ENCODE measurements around the gene LIF.
A peak's percentile ranks its signal among the peaks of the same experiment; 100 is the strongest.
"Not testable (repeated sequence)": the region's sequence is repeated elsewhere in the genome, so short reads cannot be mapped to it uniquely, and the experiment has no call there.

Gene LIF

GRCh38 chr22:30205281-30206115 lies 41.1 kb downstream of the LIF start:
- DNase-seq, result no peak

GRCh38 chr22:30204742-30205111 lies 41.8 kb downstream of the LIF start:
- no peak for DNase-seq

DNA sequence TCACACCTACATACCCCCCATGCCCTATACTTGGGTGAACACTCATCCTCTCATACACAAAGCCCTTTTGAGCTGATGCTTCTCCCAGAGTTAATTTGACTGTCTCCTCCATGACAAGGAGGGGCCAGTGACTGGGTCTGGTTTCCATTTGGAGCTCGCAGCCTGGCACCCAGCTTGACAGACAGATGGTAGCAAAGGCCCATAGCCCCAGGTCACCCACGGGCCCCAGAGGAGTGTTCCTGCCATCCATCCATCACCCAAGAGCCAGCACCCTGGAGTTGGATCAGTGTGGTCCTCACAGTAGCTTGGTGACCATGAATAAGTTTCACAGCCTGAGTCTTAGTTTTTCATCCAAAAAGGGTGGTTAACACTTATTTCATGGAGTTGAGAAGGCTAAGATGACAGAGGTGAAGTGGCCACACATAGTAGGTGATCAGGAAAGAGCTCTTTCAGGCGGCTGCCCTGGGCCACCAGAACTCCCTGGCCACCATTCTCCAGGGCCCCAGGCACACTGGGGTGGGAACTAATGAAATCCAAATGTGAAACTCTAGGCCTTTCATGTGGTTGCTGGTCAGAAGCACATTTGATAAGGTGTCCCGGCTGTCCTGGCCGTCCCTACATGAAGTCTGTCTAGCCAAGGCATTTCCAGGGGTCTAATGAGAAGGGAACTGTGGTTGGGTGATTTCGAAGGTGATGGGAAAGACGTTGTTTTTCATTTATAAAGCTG lies 42.4 kb downstream of the LIF start:
- no peak for DNase-seq

DNA sequence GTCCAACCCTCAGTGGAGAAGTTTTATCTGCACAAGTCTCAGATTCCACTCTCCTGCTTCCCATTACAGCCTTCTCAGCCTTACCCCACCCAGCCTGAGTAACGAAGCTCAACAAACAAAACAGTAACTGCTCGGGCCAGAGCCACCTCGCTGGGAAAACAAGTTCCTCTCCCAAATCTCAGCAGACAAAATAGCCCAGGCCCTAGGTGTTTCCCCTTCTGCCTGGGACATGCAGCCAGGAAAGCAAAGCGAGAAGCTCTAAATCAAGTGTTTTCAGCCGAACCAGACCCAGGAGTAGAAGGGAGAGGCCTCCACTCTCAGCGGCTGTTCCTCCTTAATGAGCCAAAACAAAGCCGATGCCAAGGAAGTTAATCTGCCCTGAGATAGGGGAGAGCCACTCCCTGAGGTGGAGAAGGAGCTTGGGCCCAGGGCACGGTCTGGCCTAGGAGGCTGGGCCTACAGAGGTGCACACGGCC lies 44.0 kb downstream of the LIF start:
- DNase-seq, result no peak

DNA sequence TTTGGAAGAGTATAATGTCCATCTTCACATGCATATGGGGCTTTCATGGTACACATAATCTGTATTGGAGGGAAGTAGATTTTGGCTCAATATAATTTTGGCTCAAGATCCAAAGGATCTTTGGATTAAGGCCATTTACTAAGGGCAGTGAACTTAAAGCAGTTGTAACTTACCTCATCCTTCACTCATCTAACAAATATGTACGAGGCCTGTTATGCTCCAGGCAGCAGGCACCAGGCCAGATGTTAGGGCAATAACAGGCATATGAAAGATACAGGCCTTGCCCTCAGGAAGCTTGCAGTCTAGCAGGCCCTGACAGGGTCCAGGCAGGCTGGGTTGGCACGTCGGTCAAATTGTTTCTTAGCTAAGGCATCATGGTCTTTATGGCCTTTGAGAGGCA lies 44.6 kb downstream of the LIF start:
- DNase-seq, result no peak

DNA sequence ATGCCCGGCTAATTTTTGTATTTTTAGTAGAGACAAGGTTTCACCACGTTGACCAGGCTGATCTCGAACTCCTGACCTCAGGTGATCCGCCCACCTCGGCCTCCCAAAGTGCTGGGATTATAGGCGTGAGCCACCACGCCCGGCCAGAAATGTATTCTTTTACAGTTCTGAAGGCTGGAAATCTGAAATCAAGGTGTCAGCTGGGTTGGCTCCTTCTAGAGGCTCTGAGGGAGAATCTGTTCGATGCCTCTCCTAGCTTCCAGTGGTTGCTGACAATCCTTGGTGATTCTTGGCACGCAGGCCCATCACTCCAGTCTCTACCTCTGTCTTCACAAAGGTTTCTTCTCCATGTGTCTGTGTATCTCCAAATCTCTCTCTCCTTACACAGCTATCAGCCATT lies 45.7 kb downstream of the LIF start:
- not testable (repeated sequence) for DNase-seq

GRCh38 chr22:30198921-30199320 lies 47.6 kb downstream of the LIF start:
- DNase-seq, result no peak

DNA sequence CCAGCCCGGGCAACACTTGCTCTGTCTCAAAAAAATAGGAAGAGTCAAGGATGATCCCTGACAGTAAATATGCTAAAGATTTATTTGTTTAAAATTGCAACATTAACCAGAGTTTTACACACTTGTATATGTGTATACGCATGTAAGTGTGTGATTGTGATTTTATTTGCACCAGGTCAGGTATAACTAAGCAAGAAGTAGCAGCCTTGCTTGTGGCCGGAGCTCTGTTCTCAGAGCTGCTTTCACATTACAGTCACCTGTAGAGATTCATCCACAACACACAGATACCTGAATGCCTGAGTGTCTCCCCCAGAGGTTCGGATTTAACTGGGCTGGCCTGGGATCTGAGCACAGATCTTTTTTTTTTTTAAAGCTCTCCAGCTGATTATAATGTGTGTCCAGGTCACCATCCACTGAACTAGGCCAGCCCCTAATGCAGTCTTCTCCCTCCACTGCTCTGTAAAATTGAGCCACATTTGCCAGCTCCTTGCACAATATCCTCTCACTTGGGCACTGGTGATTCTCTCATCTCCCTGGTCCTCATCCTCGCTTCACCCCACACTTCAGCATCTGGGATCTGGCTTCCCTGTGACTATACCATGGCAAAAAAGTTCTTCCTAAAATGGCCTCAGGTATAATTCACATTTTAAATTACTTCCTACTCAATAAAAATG lies 48.3 kb downstream of the LIF start:
- no peak for DNase-seq

DNA sequence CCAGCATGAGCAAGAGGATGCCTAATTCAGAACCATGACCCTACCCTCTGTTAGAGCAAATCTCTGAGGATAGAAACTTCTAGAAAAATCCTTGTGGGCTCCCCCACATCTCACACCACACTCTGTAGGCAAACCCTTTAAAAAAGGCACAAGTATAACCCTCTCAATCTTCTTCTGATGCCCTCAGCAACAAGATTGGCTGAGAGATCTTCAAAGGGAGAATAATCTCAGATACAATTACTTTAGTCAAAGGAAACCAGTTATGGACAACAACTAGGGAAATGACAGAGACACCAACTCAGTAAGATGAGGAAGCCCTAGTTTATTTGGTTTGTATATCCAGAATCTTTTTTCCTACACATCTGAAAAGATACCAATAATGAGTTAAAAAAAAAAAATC lies 49.2 kb downstream of the LIF start:
- no peak for DNase-seq

DNA sequence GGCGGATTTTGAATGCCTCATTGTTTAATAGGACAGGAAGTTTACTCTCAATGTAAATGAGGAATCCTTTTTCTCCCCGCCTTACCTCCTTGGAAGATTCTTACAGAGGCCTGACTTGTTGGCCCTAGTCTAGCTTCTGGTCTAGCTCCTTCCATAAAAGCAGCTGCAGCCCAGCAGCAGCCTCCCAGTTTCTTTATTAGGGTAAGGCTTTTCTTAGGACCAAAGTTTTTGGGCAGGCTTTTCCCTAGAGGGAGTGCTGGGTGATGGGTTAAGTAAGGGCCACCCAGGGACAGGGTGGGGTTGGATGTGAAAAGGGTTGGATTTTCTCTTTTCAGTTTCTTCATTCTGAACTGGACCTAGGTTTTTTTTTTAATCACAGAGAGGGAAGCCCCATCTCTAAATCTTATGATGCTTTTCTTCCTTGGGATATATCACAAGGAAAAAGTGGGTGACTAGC lies 49.7 kb downstream of the LIF start:
- no peak for DNase-seq

GRCh38 chr22:30196141-30196879 lies 50.2 kb downstream of the LIF start:
- DNase-seq, result peak; percentile 41

DNA sequence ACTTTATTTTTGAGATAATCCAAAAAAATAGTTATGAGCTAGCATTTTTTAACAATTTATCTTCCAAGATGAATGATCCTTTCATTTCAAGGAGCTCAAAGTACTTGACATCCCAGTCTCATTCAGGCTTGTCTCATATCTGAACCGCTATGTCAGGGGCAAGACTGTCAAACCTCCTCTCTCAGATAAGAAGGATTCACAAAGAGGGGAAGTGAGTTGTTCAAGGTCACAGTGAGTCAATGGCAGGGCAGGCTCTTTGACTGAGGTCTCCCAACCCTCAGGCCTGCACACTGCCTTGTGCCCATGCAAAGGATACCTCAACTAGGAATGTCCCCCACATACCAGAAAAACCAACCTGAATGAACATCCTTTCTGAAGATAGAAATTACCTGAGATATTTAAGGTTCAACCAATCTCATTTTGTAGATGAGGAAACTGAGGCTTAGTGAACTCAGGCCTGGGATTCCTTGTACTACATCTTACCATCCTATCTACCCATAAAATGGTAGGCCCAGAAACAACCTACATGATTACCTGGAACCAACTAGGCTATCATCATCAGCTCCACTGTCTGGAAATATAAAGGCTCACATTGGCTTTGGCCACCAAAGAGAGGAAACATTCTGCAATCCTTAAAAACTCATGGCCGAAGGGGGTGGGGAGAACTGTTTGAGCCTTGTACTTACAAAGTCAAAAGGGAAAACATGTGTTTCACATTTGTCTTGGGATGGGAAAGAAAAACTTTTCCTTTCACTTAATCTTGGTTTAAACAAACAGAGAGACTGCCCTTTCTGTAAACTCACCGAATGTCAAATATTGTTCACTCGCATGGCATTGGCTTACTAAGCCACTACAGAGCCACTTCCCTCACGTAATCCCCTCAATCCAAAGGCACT lies 51.1 kb downstream of the LIF start:
- DNase-seq, result no peak

DNA sequence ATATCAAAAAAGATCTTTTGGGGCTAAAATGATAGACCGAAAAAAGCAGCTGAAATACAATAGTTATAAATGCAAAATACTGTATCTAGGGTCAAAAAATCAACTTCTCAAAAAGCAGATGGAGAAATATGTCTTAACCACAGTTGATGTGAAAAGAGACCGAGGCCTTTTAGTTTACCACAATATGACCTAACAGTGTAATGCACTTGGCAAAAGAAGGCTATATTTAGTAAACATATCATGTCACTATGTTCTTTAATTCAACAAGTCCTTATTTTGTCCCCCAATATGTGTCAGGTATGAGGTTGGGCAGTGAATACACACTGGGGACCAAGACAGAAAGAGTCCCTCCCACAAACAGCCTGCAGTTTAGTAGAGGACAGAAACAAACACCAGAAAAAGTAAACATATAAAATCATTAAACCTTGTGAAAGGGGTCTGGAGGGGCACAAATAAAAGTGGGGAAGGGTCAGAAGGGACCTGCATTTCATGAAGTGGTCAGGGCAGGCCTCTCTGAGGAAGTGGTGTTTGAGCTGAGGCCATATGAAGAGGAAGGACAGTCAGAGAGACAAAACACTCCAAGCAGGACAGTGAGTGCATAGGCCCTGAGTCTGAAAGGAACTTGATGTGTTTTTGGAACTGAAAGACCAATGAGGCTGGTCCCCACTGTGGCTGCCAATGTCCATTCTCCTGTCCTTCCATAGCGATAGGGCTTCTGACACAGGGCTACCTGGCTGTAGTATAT lies 53.4 kb downstream of the LIF start:
- no peak for DNase-seq

GRCh38 chr22:30192427-30192826 lies 54.1 kb downstream of the LIF start:
- no peak for DNase-seq

DNA sequence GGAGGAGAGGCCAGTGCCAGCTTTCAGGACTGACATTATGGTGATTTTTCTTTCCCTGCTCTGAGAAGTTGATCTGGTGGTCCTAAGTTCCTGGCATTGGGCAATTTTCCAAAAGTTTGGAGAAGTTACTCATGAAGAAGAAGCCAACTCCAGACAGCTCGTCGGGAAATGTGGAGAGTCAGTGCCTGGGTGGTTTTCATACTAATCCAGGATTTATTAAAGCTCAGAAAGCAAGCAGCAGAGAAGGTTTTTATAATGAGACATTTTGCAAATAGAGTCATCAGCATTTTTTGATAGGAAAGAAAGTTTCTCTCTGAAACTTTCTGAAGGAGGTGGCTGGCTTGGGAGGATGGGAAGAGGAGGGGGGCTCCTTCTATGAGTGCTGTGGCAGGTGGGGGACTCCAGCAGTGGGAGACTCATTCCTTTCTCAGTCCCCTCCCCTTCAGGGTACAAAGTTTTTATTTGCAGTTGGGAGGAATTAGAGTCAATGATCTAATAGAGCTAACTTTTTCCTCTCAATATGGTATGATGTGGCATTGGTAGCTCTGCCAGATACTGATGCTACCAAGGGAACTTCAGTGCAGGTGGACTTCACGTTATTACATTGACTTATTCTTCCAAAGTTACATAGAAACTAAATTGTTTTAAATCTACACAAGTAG lies 55.4 kb downstream of the LIF start:
- DNase-seq, result no peak

DNA sequence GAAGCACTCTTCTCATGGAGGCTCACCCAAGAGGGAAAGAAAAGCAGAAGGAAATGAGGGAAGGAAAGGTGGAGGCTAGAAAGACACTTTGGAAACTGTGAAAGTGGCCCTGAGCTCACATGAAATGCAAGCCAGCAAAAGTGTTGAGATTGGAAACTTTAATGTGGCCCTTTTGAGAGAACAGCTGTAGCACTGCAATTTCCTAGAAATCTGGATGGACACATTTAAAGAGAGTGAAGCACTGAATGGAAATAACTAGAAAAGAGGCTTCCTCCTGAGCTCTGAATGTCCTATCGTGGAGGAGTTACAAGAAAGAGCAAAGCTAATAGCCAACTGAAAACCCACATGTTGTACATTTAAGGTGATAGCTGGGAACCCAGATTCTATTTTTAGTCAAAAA lies 56.0 kb downstream of the LIF start:
- DNase-seq, result no peak
